Measurements from ENCODE around the gene UST.

GRCh38 chr6:148947621-148948444, 201.0 kb downstream of the UST start:
- TF ChIP-seq CTCF (IDR thresholded peaks at IDR 0.05; ENCODE audit: insufficient read depth, low read length, poor library complexity, severe bottlenecking) (peak; percentile 72), EZH2phosphoT487 (conservative IDR thresholded peaks at IDR 0.05; ENCODE audit: low read length) (no peak)

Measured in SU-DHL-6 (cell line).